SH-SY5Y (cell line): ENCODE data around the gene SREBF2.
A peak's percentile ranks its signal among the peaks of the same experiment; 100 is the strongest.

Source experiments
- GATA2 ChIP-seq: IDR thresholded peaks from 2 replicates; pipeline ENCODE4 v1.6.1; 2011; ENCODE audit warnings: mild to moderate bottlenecking, low read depth, low read length
- GATA3 ChIP-seq: IDR thresholded peaks from 2 replicates; pipeline ENCODE4 v1.6.1; 2011; ENCODE audit warnings: low read depth, mild to moderate bottlenecking, low read length, moderate library complexity

SREBF2 gene

GRCh38 chr22:41949297-41949965 lies 116.5 kb downstream of the SREBF2 start:
- TF ChIP-seq GATA2 (no peak), GATA3 (no peak)

- peak; percentile 91 for TF ChIP-seq GATA2
- TF ChIP-seq GATA3, result no peak
These were observed 119.1 kb downstream of the SREBF2 start, which contains the start of gene SMIM45 for GRCh38 chr22:41951898-41952474. SMIM45 (plus strand) TSS chr22:41952150.

- no peak for TF ChIP-seq GATA3
- TF ChIP-seq GATA2, result no peak
These were observed 119.8 kb downstream of the SREBF2 start for GRCh38 chr22:41952713-41953112.
